ENCODE measurements around the gene KAT2B. TPM values are rescaled to one million over a fixed set of nuclear protein-coding genes. Genes with fewer than 3 reads are reported as not detected.
"Not testable (repeated sequence)": the region's sequence is repeated elsewhere in the genome, so short reads cannot be mapped to it uniquely, and the experiment has no call there.

KAT2B gene
- total and polyA plus RNA-seq, 4 donors: 9.3 to 42.6 (median 17.3) TPM

GRCh38 chr3:20013396-20013795 is 26.9 kb upstream of the KAT2B start:
- H3K27me3 ChIP-seq (ENCODE audit: control insufficient read depth in 3 of 3, insufficient read depth in 3 of 3, low read length in 2 of 3): no peaks in the 10 kb centered on the region
- peaks cover 0 to 1% (median 0%) of the 10 kb centered on the region in 4 donors for H3K9me3 ChIP-seq (ENCODE audit: control insufficient read depth in 4 of 4, insufficient read depth in 3 of 4, low read length in 3 of 4)
- ATAC-seq (ENCODE audit: insufficient read depth, low FRiP score) (no peak), DNase-seq (no peak)
- H3K4me1 ChIP-seq (ENCODE audit: control insufficient read depth in 5 of 5, insufficient read depth in 5 of 5, low read length in 5 of 5): peaks cover 0 to 1% (median 0%) of the 10 kb centered on the region in 5 donors
- no peaks in the 10 kb centered on the region for H3K36me3 ChIP-seq (ENCODE audit: control insufficient read depth in 4 of 4, insufficient read depth in 4 of 4, low read length in 4 of 4)
- no peak overlapping the region for H3K9ac ChIP-seq (ENCODE audit: insufficient read depth in 1 of 2, low read length in 2 of 2)
- no peak overlapping the region for H3K4me3 ChIP-seq
- no peak for TF ChIP-seq CTCF (IDR thresholded peaks at IDR 0.05; ENCODE audit: control extremely low read depth, extremely low read depth)
- 93 to 100% methylated on average over 1 of the region's 1 CpG for WGBS, 2 donors
- H3K27ac ChIP-seq (ENCODE audit: low read depth in 1 of 2, low read length in 1 of 2): no peak overlapping the region

- no peaks in the 10 kb centered on the region for H3K36me3 ChIP-seq (ENCODE audit: control insufficient read depth in 4 of 4, insufficient read depth in 4 of 4, low read length in 4 of 4)
- no peaks in the 10 kb centered on the region for H3K27me3 ChIP-seq (ENCODE audit: control insufficient read depth in 3 of 3, insufficient read depth in 3 of 3, low read length in 2 of 3)
- no peak overlapping the region for H3K27ac ChIP-seq (ENCODE audit: low read depth in 1 of 2, low read length in 1 of 2)
- DNase-seq (no peak), ATAC-seq (ENCODE audit: insufficient read depth, low FRiP score) (no peak)
- H3K4me3 ChIP-seq: no peak overlapping the region
- 85 to 93% methylated on average over 1 of the region's 1 CpG for WGBS, 2 donors
- TF ChIP-seq CTCF (IDR thresholded peaks at IDR 0.05; ENCODE audit: control extremely low read depth, extremely low read depth): no peak
- H3K9me3 ChIP-seq (ENCODE audit: control insufficient read depth in 4 of 4, insufficient read depth in 3 of 4, low read length in 3 of 4): peaks cover 0 to 1% (median 0%) of the 10 kb centered on the region in 4 donors
- H3K4me1 ChIP-seq (ENCODE audit: control insufficient read depth in 5 of 5, insufficient read depth in 5 of 5, low read length in 5 of 5): peaks cover 0 to 1% (median 0%) of the 10 kb centered on the region in 5 donors
- H3K9ac ChIP-seq (ENCODE audit: insufficient read depth in 1 of 2, low read length in 2 of 2): no peak overlapping the region
Observed at GRCh38 chr3:20015525-20015924, 24.7 kb upstream of the KAT2B start.

GRCh38 chr3:20016076-20016475 is 24.2 kb upstream of the KAT2B start:
- not testable (repeated sequence) for H3K9ac ChIP-seq (ENCODE audit: insufficient read depth in 1 of 2, low read length in 2 of 2); H3K9me3 ChIP-seq (ENCODE audit: control insufficient read depth in 4 of 4, insufficient read depth in 3 of 4, low read length in 3 of 4); H3K27me3 ChIP-seq (ENCODE audit: control insufficient read depth in 3 of 3, insufficient read depth in 3 of 3, low read length in 2 of 3); ATAC-seq (ENCODE audit: insufficient read depth, low FRiP score); H3K4me1 ChIP-seq (ENCODE audit: control insufficient read depth in 5 of 5, insufficient read depth in 5 of 5, low read length in 5 of 5); H3K27ac ChIP-seq (ENCODE audit: low read depth in 1 of 2, low read length in 1 of 2); DNase-seq; H3K4me3 ChIP-seq; H3K36me3 ChIP-seq (ENCODE audit: control insufficient read depth in 4 of 4, insufficient read depth in 4 of 4, low read length in 4 of 4)
- 93 to 95% methylated on average over 3 of the region's 3 CpGs for WGBS, 2 donors

GRCh38 chr3:20022954-20023622 is 17.2 kb upstream of the KAT2B start:
- no peak overlapping the region for H3K27ac ChIP-seq (ENCODE audit: low read depth in 1 of 2, low read length in 1 of 2)
- WGBS, 2 donors: 68% methylated on average over 2 of the region's 2 CpGs

More at GRCh38 chr3:20022954-20023622, 17.2 kb upstream of the KAT2B start:
- H3K27me3 ChIP-seq (ENCODE audit: control insufficient read depth in 3 of 3, insufficient read depth in 3 of 3, low read length in 2 of 3): no peaks in the 10 kb centered on the region
- H3K9ac ChIP-seq (ENCODE audit: insufficient read depth in 1 of 2, low read length in 2 of 2): no peak overlapping the region
- no peak overlapping the region for H3K4me3 ChIP-seq
- no peak for TF ChIP-seq CTCF (IDR thresholded peaks at IDR 0.05; ENCODE audit: control extremely low read depth, extremely low read depth)
- no peaks in the 10 kb centered on the region for H3K9me3 ChIP-seq (ENCODE audit: control insufficient read depth in 4 of 4, insufficient read depth in 3 of 4, low read length in 3 of 4)
- ATAC-seq (ENCODE audit: insufficient read depth, low FRiP score): no peak
- peaks cover 0 to 8% (median 2%) of the 10 kb centered on the region in 5 donors for H3K4me1 ChIP-seq (ENCODE audit: control insufficient read depth in 5 of 5, insufficient read depth in 5 of 5, low read length in 5 of 5)
- DNase-seq: no peak
- H3K36me3 ChIP-seq (ENCODE audit: control insufficient read depth in 4 of 4, insufficient read depth in 4 of 4, low read length in 4 of 4): no peaks in the 10 kb centered on the region
